Measurements from ENCODE around the gene CFAP251.

DNA sequence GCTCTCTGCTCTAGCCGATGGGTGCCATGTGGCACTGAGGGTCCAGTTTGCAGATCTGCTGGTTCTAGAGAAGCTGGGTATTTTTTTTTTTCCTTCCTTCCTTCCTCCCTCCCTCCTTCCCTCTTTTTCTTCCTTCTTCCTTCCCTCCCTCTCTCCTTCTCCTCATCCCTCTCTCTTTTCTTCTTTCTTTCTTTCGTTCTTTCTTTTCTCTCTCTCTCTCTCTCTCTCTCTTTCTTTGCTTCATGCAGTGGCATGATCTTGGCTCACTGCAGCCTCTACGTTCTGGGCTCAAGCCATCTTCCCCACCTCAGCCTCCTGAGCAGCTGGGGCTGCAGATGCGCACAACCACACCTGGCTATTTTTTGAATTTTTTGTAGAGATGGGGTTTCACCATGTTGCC lies 100.5 kb downstream of the CFAP251 start:
- TF ChIP-seq ZFP36L1 (CRISPR knock-in tag; IDR thresholded peaks at IDR 0.05) (no peak), KLF9 (CRISPR knock-in tag; IDR thresholded peaks at IDR 0.05; ENCODE audit: low read depth) (no peak), RELA (CRISPR knock-in tag; IDR thresholded peaks at IDR 0.05) (no peak), FOXK1 (CRISPR knock-in tag; IDR thresholded peaks at IDR 0.05; ENCODE audit: borderline replicate concordance, low read depth) (no peak), CTCF (CRISPR knock-in tag; IDR thresholded peaks at IDR 0.05) (no peak), ZNF558 (CRISPR knock-in tag; IDR thresholded peaks at IDR 0.05; ENCODE audit: borderline replicate concordance) (no peak), ZNF10 (CRISPR knock-in tag; IDR thresholded peaks at IDR 0.05; ENCODE audit: borderline replicate concordance, low read depth) (no peak), THAP8 (CRISPR knock-in tag; IDR thresholded peaks at IDR 0.05; ENCODE audit: borderline replicate concordance) (no peak), TGIF2 (CRISPR knock-in tag; IDR thresholded peaks at IDR 0.05) (no peak), MYNN (CRISPR knock-in tag; IDR thresholded peaks at IDR 0.05; ENCODE audit: low read depth) (no peak), NR2C2 (CRISPR knock-in tag; IDR thresholded peaks at IDR 0.05; ENCODE audit: borderline replicate concordance) (no peak)
